Ascending aorta (tissue), 2 donors: ENCODE data around the gene PRELP. TPM values are rescaled to one million over a fixed set of nuclear protein-coding genes. Genes with fewer than 3 reads are reported as not detected.
A peak's percentile ranks its signal among the peaks of the same experiment; 100 is the strongest.

ENCODE experiments used
- DNase-seq, 2 donors: peaks; one replicate each; pipeline ENCODE4 v3.0.0-alpha.2; 2019; ENCODE audit warnings: low spot score in 2 of 2
- H3K27ac ChIP-seq, 2 donors: fragments of 200-600 bp; sonication (generic); one replicate each; pipeline ENCODE4 v1.5.1; 2016 to 2017; ENCODE audit warnings: mild to moderate bottlenecking in 1 of 2
- H3K27me3 ChIP-seq: fragments of 200-600 bp; sonication (generic); one replicate; pipeline ENCODE4 v1.5.1; 2017
- H3K36me3 ChIP-seq, 2 donors: fragments of 200-600 bp; sonication (generic); one replicate each; pipeline ENCODE4 v1.5.1; 2016
- H3K4me1 ChIP-seq, 2 donors: fragments of 200-600 bp; sonication (generic); one replicate each; pipeline ENCODE4 v1.5.1; 2016 to 2017; ENCODE audit warnings: mild to moderate bottlenecking in 1 of 2
- H3K4me3 ChIP-seq, 2 donors: fragments of 200-600 bp; sonication (generic); one replicate each; pipeline ENCODE4 v1.5.1; 2016 to 2017; ENCODE audit warnings: mild to moderate bottlenecking in 1 of 2
- H3K9me3 ChIP-seq, 2 donors: fragments of 200-600 bp; sonication (generic); one replicate each; pipeline ENCODE4 v1.5.1; 2016
- CTCF ChIP-seq, 3 experiments: fragments of 200-600 bp in 2 of 3; fragments of 450-650 bp in 1 of 3; sonication (generic) in 2 of 3; IDR thresholded peaks; one replicate each; pipeline ENCODE4 v1.5.1; 2016 to 2019; ENCODE audit warnings: antibody characterized with exemption in 3 of 3, mild to moderate bottlenecking in 1 of 3, moderate library complexity in 1 of 3
- intact Hi-C: fragments of 100-400 bp; cut with DNase I; formaldehyde crosslinking; loops from one replicate; pipeline ENCODE4 v1.15.1; 2023
- total RNA-seq: library from RNA; depleted of rRNA; stranded (reverse); fragments of >200 nt; gene quantifications from one replicate; pipeline ENCODE4 v1.1.0, GENCODE V29; 2016

PRELP gene
- total RNA-seq, 1 donor from 2014 or later = 142 TPM

GRCh38 chr1:203461717-203462116 is 13.9 kb upstream of the PRELP start:
- no peaks in the 10 kb centered on the region for H3K9me3 ChIP-seq
- H3K36me3 ChIP-seq = no peaks in the 10 kb centered on the region
- no peak for TF ChIP-seq CTCF (IDR thresholded peaks at IDR 0.05)
- H3K27ac ChIP-seq = peak overlapping the region in 1 of 2 donors; percentile 90
- no peak for DNase-seq
- no peaks in the 10 kb centered on the region for H3K27me3 ChIP-seq
- H3K4me3 ChIP-seq = no peak overlapping the region
- intact Hi-C loops = loop anchor here (2.0 to 5.0 kb wide), 2 partner anchors 19 to 189 kb away; no protein-coding TSS in a partner anchor
- peaks cover 39 to 46% of the 10 kb centered on the region in 2 donors for H3K4me1 ChIP-seq

GRCh38 chr1:203462143-203462542 is 13.5 kb upstream of the PRELP start:
- Histone ChIP-seq H3K9me3 (no peaks in the 10 kb centered on the region), H3K27me3 (no peaks in the 10 kb centered on the region), H3K4me1 (peaks cover 43 to 50% of the 10 kb centered on the region in 2 donors), H3K4me3 (no peak overlapping the region), H3K36me3 (no peaks in the 10 kb centered on the region), H3K27ac (peak overlapping the region; percentile 90 to 91)
- intact Hi-C loops = loop anchor here (2.0 to 5.0 kb wide), 2 partner anchors 19 to 190 kb away; no protein-coding TSS in a partner anchor
- no peak for TF ChIP-seq CTCF (IDR thresholded peaks at IDR 0.05)
- peak in 1 of 2 donors; percentile 59 for DNase-seq

GRCh38 chr1:203462878-203463277 is 12.7 kb upstream of the PRELP start:
- no peaks in the 10 kb centered on the region for H3K27me3 ChIP-seq
- no peaks in the 10 kb centered on the region for H3K9me3 ChIP-seq
- H3K4me1 ChIP-seq = peaks cover 43 to 55% of the 10 kb centered on the region in 2 donors
- TF ChIP-seq CTCF (IDR thresholded peaks at IDR 0.05) = no peak
- H3K27ac ChIP-seq = peak overlapping the region; percentile 90 to 91
- H3K4me3 ChIP-seq = no peak overlapping the region
- intact Hi-C loops = loop anchor here (2.0 to 5.0 kb wide), 2 partner anchors 18 to 191 kb away; no protein-coding TSS in a partner anchor
- H3K36me3 ChIP-seq = no peaks in the 10 kb centered on the region
- peak; percentile 75 to 96 for DNase-seq

GRCh38 chr1:203463469-203464062 is 12.0 kb upstream of the PRELP start:
- Histone ChIP-seq H3K4me3 (peak overlapping the region in 1 of 2 donors; percentile 28), H3K27ac (peak overlapping the region; percentile 90 to 91), H3K27me3 (no peaks in the 10 kb centered on the region), H3K9me3 (no peaks in the 10 kb centered on the region), H3K4me1 (peaks cover 43 to 62% of the 10 kb centered on the region in 2 donors), H3K36me3 (no peaks in the 10 kb centered on the region)
- peak in 1 of 2 donors; percentile 79 for DNase-seq
- intact Hi-C loops = loop anchor here (2.0 to 5.0 kb wide), 2 partner anchors 17 to 191 kb away; no protein-coding TSS in a partner anchor
- peak in 1 of 3 experiments; percentile 24 for TF ChIP-seq CTCF (IDR thresholded peaks at IDR 0.05)

- H3K9me3 ChIP-seq = no peaks in the 10 kb centered on the region
- DNase-seq = peak in 1 of 2 donors; percentile 84
- H3K36me3 ChIP-seq = no peaks in the 10 kb centered on the region
- no peak for TF ChIP-seq CTCF (IDR thresholded peaks at IDR 0.05)
- peaks cover 43 to 67% of the 10 kb centered on the region in 2 donors for H3K4me1 ChIP-seq
- intact Hi-C loops = loop anchor here (5.0 kb wide), 1 partner anchor 192 kb away; no protein-coding TSS in a partner anchor
- H3K27ac ChIP-seq = peak overlapping the region; percentile 90 to 91
- peak overlapping the region in 1 of 2 donors; percentile 28 for H3K4me3 ChIP-seq
- H3K27me3 ChIP-seq = no peaks in the 10 kb centered on the region
These were observed 11.4 kb upstream of the PRELP start for GRCh38 chr1:203464226-203464625.
